GM12878 (cell line): ENCODE data around the gene PARS2. TPM values are rescaled to one million over a fixed set of nuclear protein-coding genes. Genes with fewer than 3 reads are reported as not detected.

ENCODE experiments used
- ATAC-seq: fragments of 200-7000 bp; cut with Tn5 transposase; 3 replicates; pipeline ENCODE4 v1.9.1; 2020; ENCODE audit warnings: mild to moderate bottlenecking, moderate library complexity
- BruUV-seq: library from RNA; stranded (reverse); fragments of 400-500 nt; replicated peaks from 2 replicates; lab custom pipeline; 2021; lab: Mats Ljungman, UMichigan
- CTCF ChIA-PET: fragments of 300-600 bp; sonication (Branson Sonifier 250); formaldehyde crosslinking; extraction: SDS; loops from one replicate; lab custom pipeline; 2021; ENCODE audit warnings: inconsistent platforms; lab: Yijun Ruan, JAX
- POLR2A ChIA-PET: fragments of 350-600 bp; formaldehyde crosslinking; extraction: SDS; loops from one replicate; lab custom pipeline; 2021; ENCODE audit warnings: inconsistent platforms; lab: Charles Lee
- RAD21 ChIA-PET: fragments of 300-600 bp; sonication (Branson Sonifier 250); formaldehyde crosslinking; loops from one replicate; lab custom pipeline; 2023; ENCODE audit warnings: antibody characterized with exemption; ENCODE audit not compliant: unreplicated experiment; lab: Charles Lee
- SMC1A ChIA-PET: fragments of 300-600 bp; sonication (Branson Sonifier 250); formaldehyde crosslinking; loops from one replicate; lab custom pipeline; 2023; ENCODE audit not compliant: unreplicated experiment, uncharacterized antibody; lab: Charles Lee
- DNase-seq: peaks from one replicate; pipeline ENCODE4 v3.0.0-alpha.2; 2011; ENCODE audit warnings: low read depth, low spot score
- FAIRE-seq: peaks from 3 replicates; lab custom pipeline; 2011; peaks lifted over from hg19 to GRCh38; lab: Jason Lieb, UNC
- H2AFZ ChIP-seq: 2 replicates; pipeline ENCODE4 v1.6.0; 2011; ENCODE audit warnings: low read depth, low read length, control low read depth; ENCODE audit not compliant: control insufficient read depth
- H3K27ac ChIP-seq: 2 replicates; pipeline ENCODE4 v1.5.1; 2011; ENCODE audit warnings: control low read depth; ENCODE audit not compliant: control insufficient read depth, insufficient read depth
- H3K27me3 ChIP-seq, 2 experiments: replicated peaks in 1 of 2; 2 replicates each; pipeline versions ENCODE4 v1.6.0 to v1.6.1; 2011; ENCODE audit warnings: low read length in 1 of 2; ENCODE audit not compliant: control insufficient read depth in 2 of 2, insufficient read depth in 2 of 2
- H3K36me3 ChIP-seq, 2 experiments: 2 replicates each; pipeline ENCODE4 v1.5.1; 2011; ENCODE audit warnings: low read length in 1 of 2; ENCODE audit not compliant: control insufficient read depth in 2 of 2, insufficient read depth in 2 of 2
- H3K4me1 ChIP-seq: 2 replicates; pipeline ENCODE4 v1.6.1; 2011; ENCODE audit warnings: mild to moderate bottlenecking, low read length, moderate library complexity, mixed read lengths; ENCODE audit not compliant: control insufficient read depth, insufficient read depth
- H3K4me2 ChIP-seq: 2 replicates; pipeline ENCODE4 v1.6.0; 2011; ENCODE audit warnings: control low read depth; ENCODE audit not compliant: control insufficient read depth, insufficient read depth
- H3K4me3 ChIP-seq: fragments of 200-600 bp; sonication (generic); 2 replicates; pipeline ENCODE4 v1.5.1; 2016
- H3K79me2 ChIP-seq: 2 replicates; pipeline ENCODE4 v1.6.0; 2011; ENCODE audit warnings: low read length; ENCODE audit not compliant: control insufficient read depth, insufficient read depth
- H3K9ac ChIP-seq: 2 replicates; pipeline ENCODE4 v1.8.0; 2011; ENCODE audit warnings: low read length, control low read depth, mixed read lengths; ENCODE audit not compliant: control insufficient read depth, insufficient read depth
- H3K9me3 ChIP-seq: replicated peaks from 3 replicates; pipeline ENCODE4 v1.5.1; 2011; ENCODE audit warnings: mild to moderate bottlenecking, low read length; ENCODE audit not compliant: control insufficient read depth, insufficient read depth
- H4K20me1 ChIP-seq: 2 replicates; pipeline ENCODE4 v1.6.0; 2011; ENCODE audit not compliant: control insufficient read depth, insufficient read depth
- ATF7 ChIP-seq: fragments of 450-650 bp; IDR thresholded peaks from 2 replicates; pipeline ENCODE4 v1.6.1; 2016; ENCODE audit warnings: low read depth, mild to moderate bottlenecking
- CHD2 ChIP-seq: IDR thresholded peaks from 2 replicates; pipeline ENCODE4 v1.6.1; 2011; ENCODE audit warnings: low read depth, low read length, improper control_type of control experiment, borderline replicate concordance
- ELK1 ChIP-seq: IDR thresholded peaks from 2 replicates; pipeline ENCODE4 v1.6.1; 2012; ENCODE audit warnings: low read depth, low read length, improper control_type of control experiment
- FOXK2 ChIP-seq: fragments of 450-650 bp; IDR thresholded peaks from 2 replicates; pipeline ENCODE4 v1.6.1; 2017; ENCODE audit warnings: mild to moderate bottlenecking, moderate library complexity
- HCFC1 ChIP-seq: fragments of 150-350 bp; IDR thresholded peaks from 2 replicates; pipeline ENCODE4 v1.6.1; 2014; ENCODE audit warnings: low read length
- HSF1 ChIP-seq: fragments of 150-350 bp; IDR thresholded peaks from 2 replicates; pipeline ENCODE4 v1.6.1; 2014; ENCODE audit warnings: mild to moderate bottlenecking, low read depth, low read length
- MTA2 ChIP-seq: fragments of 450-650 bp; IDR thresholded peaks from 2 replicates; pipeline ENCODE4 v1.6.1; 2016; ENCODE audit warnings: low read depth, mild to moderate bottlenecking, moderate library complexity
- MTA3 ChIP-seq: IDR thresholded peaks from 2 replicates; pipeline ENCODE4 v1.6.1; 2012; ENCODE audit warnings: low read length, inconsistent platforms, borderline replicate concordance
- PRDM15 ChIP-seq: fragments of 450-650 bp; formaldehyde crosslinking; IDR thresholded peaks from 2 replicates; pipeline ENCODE4 v1.4.0; 2020; ENCODE audit warnings: mild to moderate bottlenecking, moderate library complexity
- RBBP5 ChIP-seq: fragments of 200-600 bp; sonication (generic); conservative IDR thresholded peaks from 2 replicates; pipeline ENCODE4 v1.6.1; 2016
- SKIL ChIP-seq: fragments of 450-650 bp; IDR thresholded peaks from 2 replicates; pipeline ENCODE4 v1.6.1; 2017; ENCODE audit warnings: mild to moderate bottlenecking, low read depth, inconsistent platforms; ENCODE audit not compliant: poor library complexity, severe bottlenecking
- SRF ChIP-seq, 2 experiments: IDR thresholded peaks; 2 replicates each; pipeline ENCODE4 v1.6.1; 2011; ENCODE audit warnings: low read depth in 2 of 2, low read length in 2 of 2, mild to moderate bottlenecking in 1 of 2, moderate library complexity in 1 of 2
- ZNF24 ChIP-seq: fragments of 450-650 bp; IDR thresholded peaks from 2 replicates; pipeline ENCODE4 v1.6.1; 2017; ENCODE audit warnings: antibody characterized with exemption, mild to moderate bottlenecking
- WGBS: methylation state at CpG from one replicate; pipeline ENCODE4 v1.1.6; 2016; ENCODE audit warnings: low lambda C conversion rate; ENCODE audit not compliant: insufficient replicate concordance, insufficient coverage; ENCODE audit errors: missing lambda C conversion rate; 5-methylcytosine and 5-hydroxymethylcytosine counted together
- in situ Hi-C: fragments of 300-500 bp; cut with MboI; formaldehyde crosslinking; loops from 9 replicates; pipeline ENCODE4 v1.14.3; 2018; ENCODE audit warnings: mixed read lengths
- intact Hi-C: fragments of 100-400 bp; cut with micrococcal nuclease; formaldehyde crosslinking; loops from one replicate; pipeline ENCODE4 v1.14.2; 2022; ENCODE audit not compliant: unreplicated experiment
- polyA plus RNA-seq, 11 experiments: library from polyadenylated mRNA; depleted of rRNA in 4 of 11; unstranded in 6 of 11; stranded (reverse) in 5 of 11; fragments of >200 nt; fragmentation: Nextera tagmentation in 4 of 11; fragmentation: Illumina TruSeq in 1 of 11; extraction: Ambion mirVana in 4 of 11; extraction: Trizol in 1 of 11; gene quantifications; 1 replicate in 1 of 11; 2 replicates in 10 of 11; pipeline versions ENCODE4 v1.2.1 to v1.2.3, GENCODE V29; 2011 to 2016; ENCODE audit warnings: inconsistent platforms in 2 of 11, missing spikeins in 2 of 11, low read depth in 1 of 11
- total RNA-seq, 4 experiments: library from RNA; depleted of rRNA in 3 of 4; stranded (reverse); fragments of >200 nt in 3 of 4; fragmentation: Illumina TruSeq in 1 of 4; extraction: Trizol in 1 of 4; gene quantifications; 2 replicates each; pipeline versions ENCODE4 v1.2.1 to v1.2.3, GENCODE V29; 2013 to 2021

PARS2 gene
- total and polyA plus RNA-seq, 10 of the 15 experiments (the other 5 are each of a cell fraction or from before 2014, with no cell fraction given): 3.7 to 12.2 (median 5.9) TPM

GRCh38 chr1:54782588-54782987, 18.3 kb upstream of the PARS2 start:
- no peaks in the 10 kb centered on the region for H4K20me1 ChIP-seq
- 18% methylated on average over 2 of the region's 2 CpGs for WGBS
- H3K9ac ChIP-seq: no peak overlapping the region
- H3K4me1 ChIP-seq: no peaks in the 10 kb centered on the region
- no peaks in the 10 kb centered on the region for H3K36me3 ChIP-seq
- no TSS peak for BruUV-seq
- H3K4me3 ChIP-seq: no peak overlapping the region
- in situ Hi-C loops: no loop called here
- POLR2A ChIA-PET: no interaction called here
- ATAC-seq (no peak), DNase-seq (no peak), FAIRE-seq (no peak)
- intact Hi-C loops: no loop called here
- H3K4me2 ChIP-seq: no peak overlapping the region
- RAD21 ChIA-PET: no interaction called here
- H3K9me3 ChIP-seq: no peaks in the 10 kb centered on the region
- no peaks in the 10 kb centered on the region for H3K79me2 ChIP-seq
- CTCF ChIA-PET: interaction anchor here (0.6 kb wide), 1 partner anchor 21 kb away, joined by 3 read pairs; no protein-coding TSS in a partner anchor
- H3K27me3 ChIP-seq: no peaks in the 10 kb centered on the region
- H3K27ac ChIP-seq: no peak overlapping the region
- no peak overlapping the region for H2AFZ ChIP-seq
- SMC1A ChIA-PET: no interaction called here
- TF ChIP-seq ZNF24 (no peak), HSF1 (no peak), RBBP5 (no peak), ELK1 (no peak), SKIL (no peak), FOXK2 (no peak), MTA2 (no peak), HCFC1 (no peak), CHD2 (no peak), ATF7 (no peak), PRDM15 (CRISPR knock-in tag) (no peak), SRF (IDR thresholded peaks at IDR 0.05; ENCODE audit: low read depth in 2 of 2, low read length in 2 of 2) (no peak), MTA3 (no peak)
